HT1080 (cell line): ENCODE results near the gene MISP. TPM values are rescaled to one million over a fixed set of nuclear protein-coding genes. Genes with fewer than 3 reads are reported as not detected.

Experiments used
- DNase-seq: peaks from one replicate; pipeline ENCODE4 v3.0.0-alpha.2; 2015; ENCODE audit warnings: low read depth
- small RNA-seq: library from RNA; depleted of rRNA; stranded (forward); fragments of <200 nt; gene quantifications from one replicate; pipeline ENCODE3, GENCODE V24; 2014
- total RNA-seq: library from RNA; depleted of rRNA; stranded (reverse); fragments of >200 nt; shearing (Covaris generic); gene quantifications from 2 replicates; pipeline ENCODE4 v1.2.3, GENCODE V29; 2014; rRNA removed

MISP gene
- total RNA-seq, 1 experiment from 2014 or later = 0.02 TPM

DNA sequence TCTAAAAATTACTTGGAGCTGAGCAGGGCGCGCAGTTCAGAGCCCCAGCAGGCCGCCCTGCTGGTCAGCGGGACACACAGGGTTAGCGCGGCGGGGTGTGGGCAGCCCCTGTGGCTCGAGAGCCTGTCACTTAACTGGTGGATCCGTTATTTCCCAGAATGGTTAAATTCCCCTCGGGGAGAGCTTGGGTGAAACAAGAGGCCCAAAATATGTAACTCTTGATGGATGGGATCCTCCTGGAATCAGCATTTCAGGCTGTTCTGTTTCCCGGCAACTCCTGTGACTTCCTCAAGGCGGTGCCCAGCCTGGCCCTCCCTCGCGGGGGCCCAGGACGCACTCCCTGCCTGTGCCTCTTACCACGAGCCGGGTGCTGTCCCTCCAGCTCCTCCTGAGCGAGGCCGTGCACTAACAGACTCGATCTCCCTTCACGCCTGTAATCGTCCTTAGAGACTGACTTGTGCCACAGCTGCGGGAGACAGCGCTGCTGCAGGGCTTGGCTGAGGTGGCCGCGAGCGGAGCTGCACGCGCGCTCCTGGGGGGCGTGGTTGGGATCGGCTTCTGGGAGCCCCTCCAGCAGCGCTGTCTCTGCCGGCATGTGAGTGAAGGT is 56.0 kb downstream of the MISP start:
- no peak for DNase-seq

DNA sequence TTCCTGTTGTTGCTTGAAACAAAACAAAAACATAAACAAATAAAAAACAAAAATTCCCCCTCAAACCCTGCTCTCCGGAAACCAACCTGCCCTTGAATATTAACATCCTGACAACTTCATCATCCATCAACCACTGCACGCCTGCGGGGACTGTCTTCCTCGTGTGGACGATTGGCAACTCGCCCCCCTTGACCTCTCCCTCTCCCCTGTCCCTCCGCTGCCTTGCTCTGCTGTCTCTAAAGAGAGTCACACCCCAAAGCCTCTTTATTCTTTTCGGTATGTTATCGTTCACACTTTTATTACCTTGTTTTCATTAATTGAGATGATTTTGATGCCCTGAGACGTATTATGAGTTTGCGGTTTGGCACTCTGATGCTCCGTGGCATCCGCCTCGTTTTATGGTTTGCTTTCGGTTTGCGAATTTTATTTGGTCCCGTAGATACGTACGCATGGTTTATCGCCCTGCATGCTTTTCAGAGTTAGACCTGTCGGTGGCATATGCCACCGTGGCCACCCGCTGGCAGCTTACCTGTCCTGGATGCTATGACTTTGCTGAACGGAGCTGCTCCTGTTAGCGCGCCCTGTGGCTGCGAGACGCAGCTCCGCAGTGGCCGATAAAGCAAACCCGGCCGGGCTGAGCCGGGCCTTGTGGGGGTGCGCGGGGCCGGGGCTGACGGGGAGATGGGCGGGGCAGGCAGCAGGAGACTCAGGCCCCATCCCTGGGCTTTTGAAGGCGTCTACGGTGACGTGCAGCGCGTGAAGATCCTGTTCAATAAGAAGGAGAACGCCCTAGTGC is 56.9 kb downstream of the MISP start:
- no peak for DNase-seq

- DNase-seq = no peak
Measured at GRCh38 chr19:808423-808775, 57.5 kb downstream of the MISP start.

GRCh38 chr19:810077-810855 is 59.4 kb downstream of the MISP start:
- no peak for DNase-seq

DNA sequence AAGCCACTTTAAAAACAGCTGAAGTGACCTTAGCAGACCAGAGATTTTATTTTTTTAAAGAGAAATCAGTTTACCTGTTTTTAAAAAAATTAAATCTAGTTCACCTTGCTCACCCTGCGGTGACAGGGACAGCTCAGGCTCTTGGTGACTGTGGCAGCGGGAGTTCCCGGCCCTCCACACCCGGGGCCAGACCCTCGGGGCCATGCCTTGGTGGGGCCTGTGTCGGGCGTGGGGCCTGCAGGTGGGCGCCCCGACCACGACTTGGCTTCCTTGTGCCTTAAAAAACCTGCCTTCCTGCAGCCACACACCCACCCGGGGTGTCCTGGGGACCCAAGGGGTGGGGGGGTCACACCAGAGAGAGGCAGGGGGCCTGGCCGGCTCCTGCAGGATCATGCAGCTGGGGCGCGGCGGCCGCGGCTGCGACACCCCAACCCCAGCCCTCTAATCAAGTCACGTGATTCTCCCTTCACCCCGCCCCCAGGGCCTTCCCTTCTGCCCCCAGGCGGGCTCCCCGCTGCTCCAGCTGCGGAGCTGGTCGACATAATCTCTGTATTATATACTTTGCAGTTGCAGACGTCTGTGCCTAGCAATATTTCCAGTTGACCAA is 60.1 kb downstream of the MISP start:
- DNase-seq = no peak

GRCh38 chr19:811506-812048 is 60.7 kb downstream of the MISP start:
- DNase-seq = no peak

- no peak for DNase-seq
Measured at GRCh38 chr19:812049-812746, 61.3 kb downstream of the MISP start.

DNA sequence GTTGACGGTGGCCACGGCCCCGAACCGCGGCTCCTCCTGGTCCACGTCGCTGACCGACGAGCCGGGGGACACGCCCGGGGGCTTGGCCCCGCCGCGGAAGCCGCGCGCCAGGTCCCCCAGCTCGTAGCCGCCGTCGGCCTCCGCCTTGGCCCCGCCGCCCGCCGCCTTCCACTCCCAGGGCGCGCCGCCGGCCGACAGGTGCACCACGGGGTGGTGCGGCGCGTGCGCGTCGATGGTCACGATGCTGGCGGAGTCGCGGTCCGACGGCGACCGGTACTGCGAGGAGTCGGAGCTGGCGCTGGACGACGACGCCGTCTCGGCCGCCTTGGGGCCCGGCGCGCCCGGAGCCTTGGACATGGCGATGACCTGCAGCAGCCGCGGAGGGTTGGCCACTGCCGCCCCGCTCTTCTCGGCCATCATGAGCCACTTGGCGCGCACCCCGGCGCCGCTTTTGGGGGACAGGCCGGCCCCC is 61.9 kb downstream of the MISP start:
- no peak for DNase-seq

DNA sequence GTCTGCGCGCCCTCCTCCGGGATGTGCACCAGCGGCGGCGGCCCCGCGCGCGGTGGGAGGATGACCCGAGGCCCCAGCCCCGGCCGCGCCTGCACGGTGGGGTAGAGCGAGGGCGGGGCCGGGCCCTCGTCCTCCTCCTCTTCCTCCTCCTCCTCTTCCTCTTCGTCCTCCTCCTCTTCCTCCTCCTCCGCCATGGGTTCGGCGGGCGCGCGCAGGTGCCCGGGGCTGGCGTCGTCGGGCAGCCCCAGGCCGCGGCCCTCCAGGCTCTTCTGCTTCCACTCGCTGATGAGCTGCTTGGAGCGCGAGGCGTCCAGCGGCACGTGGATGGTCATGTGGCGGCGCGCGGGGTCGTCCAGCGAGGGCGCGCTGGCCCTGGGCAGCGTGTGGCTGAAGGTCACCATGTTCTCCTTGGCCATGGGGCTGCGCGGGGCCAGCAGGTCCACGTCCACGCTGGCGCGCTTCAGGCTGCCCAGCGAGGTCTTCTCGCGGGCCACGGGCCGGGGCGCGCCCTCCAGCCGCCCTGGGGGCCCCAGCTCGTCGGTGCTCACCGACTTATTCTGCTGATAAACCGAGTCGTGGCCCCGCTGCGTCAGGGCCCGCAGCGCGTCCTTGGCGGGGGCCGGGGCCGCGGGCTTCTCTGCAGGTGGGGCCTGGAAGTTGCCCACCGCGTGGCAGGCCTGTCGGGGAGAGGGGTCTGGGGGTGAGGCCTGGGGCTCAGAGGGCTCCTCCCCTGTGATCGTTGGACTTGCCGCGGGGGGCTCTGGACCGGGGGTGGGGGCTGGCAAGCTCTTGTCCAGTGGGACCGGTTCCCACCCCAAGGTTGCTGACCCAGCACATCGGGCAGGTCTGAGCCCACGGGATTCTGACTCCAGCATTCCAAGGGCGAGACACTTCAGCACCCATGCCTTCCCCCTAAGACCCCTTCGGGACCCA is 62.6 kb downstream of the MISP start:
- no peak for DNase-seq

Small RNA genes within 50 kb of the gene (small RNA-seq; reads per million reads assigned to genes)
- gene MIR3187 = not detected

Other genes starting within 250 kb of the MISP start
- 40.7 and 48.2 TPM in 2 replicates for gene TPGS1, start 243.6 kb upstream of the MISP start, total RNA-seq
- 107 and 110 TPM in 2 replicates for gene CDC34, start 219.4 kb upstream of the MISP start, total RNA-seq
- gene GZMM, start 207.1 kb upstream of the MISP start, total RNA-seq = not detected in 2 replicates
- 475 and 545 TPM in 2 replicates for gene BSG, start 178.5 kb upstream of the MISP start, total RNA-seq
- gene HCN2, start 161.2 kb upstream of the MISP start, total RNA-seq = 0.27 and 0.37 TPM in 2 replicates
- 86.9 and 100 TPM in 2 replicates for gene POLRMT, start 117.6 kb upstream of the MISP start, total RNA-seq
- not detected in 2 replicates for gene FGF22, start 111.2 kb upstream of the MISP start, total RNA-seq
- gene RNF126, start 87.9 kb upstream of the MISP start, total RNA-seq = 86.5 and 130 TPM in 2 replicates
- gene FSTL3, start 74.7 kb upstream of the MISP start, total RNA-seq = 14.5 and 19.7 TPM in 2 replicates
- not detected in 2 replicates for gene PRSS57, start 55.7 kb upstream of the MISP start, total RNA-seq
- gene PALM, start 42.2 kb upstream of the MISP start, total RNA-seq = not detected in 2 replicates
- 276 and 447 TPM in 2 replicates for gene PTBP1, start 46.3 kb downstream of the MISP start, total RNA-seq
- gene PLPPR3, start 70.8 kb downstream of the MISP start, total RNA-seq = 0.30 TPM in 1 of 2 replicates, not detected in the other
- not detected in 2 replicates for gene AZU1, start 76.7 kb downstream of the MISP start, total RNA-seq
- gene PRTN3, start 89.9 kb downstream of the MISP start, total RNA-seq = not detected in 2 replicates
- gene ELANE, start 101.2 kb downstream of the MISP start, total RNA-seq = not detected in 2 replicates
- not detected in 2 replicates for gene CFD, start 108.6 kb downstream of the MISP start, total RNA-seq
- 18.1 and 20.8 TPM in 2 replicates for gene MED16, start 142.1 kb downstream of the MISP start, total RNA-seq
- gene RNU6-9, start 142.4 kb downstream of the MISP start, total RNA-seq = not detected in 2 replicates
- 32.2 and 42.2 TPM in 2 replicates for gene R3HDM4, start 162.1 kb downstream of the MISP start, total RNA-seq
- not detected in 2 replicates for gene KISS1R, start 166.2 kb downstream of the MISP start, total RNA-seq
- gene ARID3A, start 174.9 kb downstream of the MISP start, total RNA-seq = 4.3 and 8.0 TPM in 2 replicates
- gene WDR18, start 233.2 kb downstream of the MISP start, total RNA-seq = 197 and 221 TPM in 2 replicates
- gene GRIN3B, start 249.3 kb downstream of the MISP start, total RNA-seq = 0.03 TPM in 1 of 2 replicates, not detected in the other